GM19328 (cell line): ENCODE measurements around the gene PTPRD.

ENCODE experiments used
- ATAC-seq: cut with Tn5 transposase; IDR thresholded peaks from one replicate; pipeline ENCODE4 v1.9.1; 2021; ENCODE audit warnings: mild to moderate bottlenecking, moderate library complexity; ENCODE audit not compliant: unreplicated experiment

The PTPRD gene

GRCh38 chr9:8436786-8437185, 2176.0 kb downstream of the PTPRD start:
- ATAC-seq: no peak

GRCh38 chr9:8434621-8435020, 2178.2 kb downstream of the PTPRD start:
- no peak for ATAC-seq

- ATAC-seq: no peak
Measured at GRCh38 chr9:8432224-8432623, 2180.6 kb downstream of the PTPRD start.

GRCh38 chr9:8431505-8431904, 2181.3 kb downstream of the PTPRD start:
- no peak for ATAC-seq

- no peak for ATAC-seq
Measured at GRCh38 chr9:8430945-8431344, 2181.9 kb downstream of the PTPRD start.

GRCh38 chr9:8429768-8430167, 2183.0 kb downstream of the PTPRD start:
- ATAC-seq: no peak

GRCh38 chr9:8429157-8429556, 2183.6 kb downstream of the PTPRD start:
- ATAC-seq: no peak

GRCh38 chr9:8428389-8428788, 2184.4 kb downstream of the PTPRD start:
- no peak for ATAC-seq

- no peak for ATAC-seq
Measured at GRCh38 chr9:8424786-8425410, 2187.9 kb downstream of the PTPRD start.

- no peak for ATAC-seq
Measured at GRCh38 chr9:8420416-8420815, 2192.4 kb downstream of the PTPRD start.

GRCh38 chr9:8419596-8420275, 2193.1 kb downstream of the PTPRD start:
- no peak for ATAC-seq

- no peak for ATAC-seq
Measured at GRCh38 chr9:8417341-8417740, 2195.5 kb downstream of the PTPRD start.

- no peak for ATAC-seq
Measured at GRCh38 chr9:8412327-8412726, 2200.5 kb downstream of the PTPRD start.

GRCh38 chr9:8408575-8409190, 2204.1 kb downstream of the PTPRD start:
- ATAC-seq: no peak

- ATAC-seq: no peak
Measured at GRCh38 chr9:8401961-8402705, 2210.7 kb downstream of the PTPRD start.

GRCh38 chr9:8400378-8400777, 2212.4 kb downstream of the PTPRD start:
- ATAC-seq: no peak

GRCh38 chr9:8395022-8395421, 2217.8 kb downstream of the PTPRD start:
- no peak for ATAC-seq

GRCh38 chr9:8394341-8394740, 2218.5 kb downstream of the PTPRD start:
- ATAC-seq: no peak

- ATAC-seq: no peak
Measured at GRCh38 chr9:8392866-8393265, 2219.9 kb downstream of the PTPRD start.

- ATAC-seq: no peak
Measured at GRCh38 chr9:8391566-8391965, 2221.2 kb downstream of the PTPRD start.

- no peak for ATAC-seq
Measured at GRCh38 chr9:8391132-8391531, 2221.7 kb downstream of the PTPRD start.

- ATAC-seq: no peak
Measured at GRCh38 chr9:8390571-8390970, 2222.2 kb downstream of the PTPRD start.
